Measurements from ENCODE around the gene ZSWIM5.
"Not testable (repeated sequence)": the region's sequence is repeated elsewhere in the genome, so short reads cannot be mapped to it uniquely, and the experiment has no call there.

ZSWIM5 gene

DNA sequence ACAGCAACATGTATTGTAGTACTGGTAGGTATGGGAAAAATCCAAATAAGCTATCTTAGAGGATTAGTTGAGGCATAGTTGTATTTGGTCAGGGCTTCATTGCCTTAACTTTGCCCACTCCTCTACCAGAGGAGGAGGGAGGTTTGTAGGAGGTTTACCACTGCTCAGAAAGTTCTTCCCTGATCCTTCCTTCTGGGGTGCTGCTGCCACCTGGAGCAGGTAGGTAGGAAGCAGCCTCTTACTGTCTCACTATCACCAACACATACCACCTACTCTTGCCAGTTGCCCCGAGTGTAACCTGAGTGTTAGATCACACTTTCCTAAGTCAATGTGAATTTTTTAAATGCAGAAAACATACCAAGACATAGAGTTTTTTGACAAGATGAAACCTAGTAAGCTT lies 24.1 kb upstream of the ZSWIM5 start:
- no peaks in the 10 kb centered on the region for H3K36me3 ChIP-seq (ENCODE audit: control insufficient read depth in 1 of 2, insufficient read depth in 2 of 2, low read length in 2 of 2)
- H3K4me3 ChIP-seq (ENCODE audit: low read depth in 1 of 2, low read length in 2 of 2): no peak overlapping the region
- no peak overlapping the region for H3K27ac ChIP-seq (ENCODE audit: low read depth, low read length)
- no peak overlapping the region for H3K9ac ChIP-seq (ENCODE audit: low read depth in 1 of 2, low read length in 2 of 2)
- no peaks in the 10 kb centered on the region for H3K27me3 ChIP-seq (ENCODE audit: control insufficient read depth in 1 of 2, insufficient read depth in 2 of 2, low read length in 2 of 2)
- H3K9me3 ChIP-seq (ENCODE audit: control insufficient read depth in 1 of 2, low read length in 2 of 2): no peaks in the 10 kb centered on the region
- H3K4me1 ChIP-seq (ENCODE audit: control insufficient read depth in 1 of 2, insufficient read depth in 2 of 2, low read length in 2 of 2): no peaks in the 10 kb centered on the region

- Histone ChIP-seq H3K27ac (ENCODE audit: low read depth, low read length) (no peak overlapping the region), H3K4me3 (ENCODE audit: low read depth in 1 of 2, low read length in 2 of 2) (no peak overlapping the region), H3K9ac (ENCODE audit: low read depth in 1 of 2, low read length in 2 of 2) (no peak overlapping the region), H3K9me3 (ENCODE audit: control insufficient read depth in 1 of 2, low read length in 2 of 2) (no peaks in the 10 kb centered on the region), H3K36me3 (ENCODE audit: control insufficient read depth in 1 of 2, insufficient read depth in 2 of 2, low read length in 2 of 2) (no peaks in the 10 kb centered on the region), H3K4me1 (ENCODE audit: control insufficient read depth in 1 of 2, insufficient read depth in 2 of 2, low read length in 2 of 2) (no peaks in the 10 kb centered on the region), H3K27me3 (ENCODE audit: control insufficient read depth in 1 of 2, insufficient read depth in 2 of 2, low read length in 2 of 2) (no peaks in the 10 kb centered on the region)
These were observed 19.2 kb upstream of the ZSWIM5 start for GRCh38 chr1:45225598-45225997.

- not testable (repeated sequence) for H3K9me3 ChIP-seq (ENCODE audit: control insufficient read depth in 1 of 2, low read length in 2 of 2); H3K27ac ChIP-seq (ENCODE audit: low read depth, low read length); H3K27me3 ChIP-seq (ENCODE audit: control insufficient read depth in 1 of 2, insufficient read depth in 2 of 2, low read length in 2 of 2); H3K36me3 ChIP-seq (ENCODE audit: control insufficient read depth in 1 of 2, insufficient read depth in 2 of 2, low read length in 2 of 2); H3K4me3 ChIP-seq (ENCODE audit: low read depth in 1 of 2, low read length in 2 of 2); H3K4me1 ChIP-seq (ENCODE audit: control insufficient read depth in 1 of 2, insufficient read depth in 2 of 2, low read length in 2 of 2); H3K9ac ChIP-seq (ENCODE audit: low read depth in 1 of 2, low read length in 2 of 2)
These were observed 17.3 kb upstream of the ZSWIM5 start for GRCh38 chr1:45223710-45224109.

- H3K27ac ChIP-seq (ENCODE audit: low read depth, low read length): no peak overlapping the region
- no peaks in the 10 kb centered on the region for H3K36me3 ChIP-seq (ENCODE audit: control insufficient read depth in 1 of 2, insufficient read depth in 2 of 2, low read length in 2 of 2)
- no peak overlapping the region for H3K4me3 ChIP-seq (ENCODE audit: low read depth in 1 of 2, low read length in 2 of 2)
- H3K9me3 ChIP-seq (ENCODE audit: control insufficient read depth in 1 of 2, low read length in 2 of 2): no peaks in the 10 kb centered on the region
- H3K9ac ChIP-seq (ENCODE audit: low read depth in 1 of 2, low read length in 2 of 2): no peak overlapping the region
- H3K4me1 ChIP-seq (ENCODE audit: control insufficient read depth in 1 of 2, insufficient read depth in 2 of 2, low read length in 2 of 2): no peaks in the 10 kb centered on the region
- no peaks in the 10 kb centered on the region for H3K27me3 ChIP-seq (ENCODE audit: control insufficient read depth in 1 of 2, insufficient read depth in 2 of 2, low read length in 2 of 2)
These were observed 15.3 kb upstream of the ZSWIM5 start for GRCh38 chr1:45221716-45222115.

GRCh38 chr1:45216861-45217260 lies 10.5 kb upstream of the ZSWIM5 start:
- no peak overlapping the region for H3K27ac ChIP-seq (ENCODE audit: low read depth, low read length)
- no peaks in the 10 kb centered on the region for H3K9me3 ChIP-seq (ENCODE audit: control insufficient read depth in 1 of 2, low read length in 2 of 2)
- no peak overlapping the region for H3K4me3 ChIP-seq (ENCODE audit: low read depth in 1 of 2, low read length in 2 of 2)
- no peaks in the 10 kb centered on the region for H3K27me3 ChIP-seq (ENCODE audit: control insufficient read depth in 1 of 2, insufficient read depth in 2 of 2, low read length in 2 of 2)
- H3K36me3 ChIP-seq (ENCODE audit: control insufficient read depth in 1 of 2, insufficient read depth in 2 of 2, low read length in 2 of 2): no peaks in the 10 kb centered on the region
- H3K9ac ChIP-seq (ENCODE audit: low read depth in 1 of 2, low read length in 2 of 2): no peak overlapping the region
- no peaks in the 10 kb centered on the region for H3K4me1 ChIP-seq (ENCODE audit: control insufficient read depth in 1 of 2, insufficient read depth in 2 of 2, low read length in 2 of 2)

- no peak overlapping the region for H3K9ac ChIP-seq (ENCODE audit: low read depth in 1 of 2, low read length in 2 of 2)
- no peaks in the 10 kb centered on the region for H3K9me3 ChIP-seq (ENCODE audit: control insufficient read depth in 1 of 2, low read length in 2 of 2)
- no peaks in the 10 kb centered on the region for H3K4me1 ChIP-seq (ENCODE audit: control insufficient read depth in 1 of 2, insufficient read depth in 2 of 2, low read length in 2 of 2)
- H3K27me3 ChIP-seq (ENCODE audit: control insufficient read depth in 1 of 2, insufficient read depth in 2 of 2, low read length in 2 of 2): no peaks in the 10 kb centered on the region
- H3K36me3 ChIP-seq (ENCODE audit: control insufficient read depth in 1 of 2, insufficient read depth in 2 of 2, low read length in 2 of 2): no peaks in the 10 kb centered on the region
- H3K27ac ChIP-seq (ENCODE audit: low read depth, low read length): no peak overlapping the region
- H3K4me3 ChIP-seq (ENCODE audit: low read depth in 1 of 2, low read length in 2 of 2): no peak overlapping the region
These were observed 9.8 kb upstream of the ZSWIM5 start for GRCh38 chr1:45216200-45216541.

- Histone ChIP-seq H3K4me3 (ENCODE audit: low read depth in 1 of 2, low read length in 2 of 2) (no peak overlapping the region), H3K27ac (ENCODE audit: low read depth, low read length) (no peak overlapping the region), H3K36me3 (ENCODE audit: control insufficient read depth in 1 of 2, insufficient read depth in 2 of 2, low read length in 2 of 2) (no peaks in the 10 kb centered on the region), H3K9ac (ENCODE audit: low read depth in 1 of 2, low read length in 2 of 2) (no peak overlapping the region), H3K4me1 (ENCODE audit: control insufficient read depth in 1 of 2, insufficient read depth in 2 of 2, low read length in 2 of 2) (no peaks in the 10 kb centered on the region), H3K27me3 (ENCODE audit: control insufficient read depth in 1 of 2, insufficient read depth in 2 of 2, low read length in 2 of 2) (no peaks in the 10 kb centered on the region), H3K9me3 (ENCODE audit: control insufficient read depth in 1 of 2, low read length in 2 of 2) (no peaks in the 10 kb centered on the region)
These were observed 9.2 kb upstream of the ZSWIM5 start for GRCh38 chr1:45215485-45216199.

DNA sequence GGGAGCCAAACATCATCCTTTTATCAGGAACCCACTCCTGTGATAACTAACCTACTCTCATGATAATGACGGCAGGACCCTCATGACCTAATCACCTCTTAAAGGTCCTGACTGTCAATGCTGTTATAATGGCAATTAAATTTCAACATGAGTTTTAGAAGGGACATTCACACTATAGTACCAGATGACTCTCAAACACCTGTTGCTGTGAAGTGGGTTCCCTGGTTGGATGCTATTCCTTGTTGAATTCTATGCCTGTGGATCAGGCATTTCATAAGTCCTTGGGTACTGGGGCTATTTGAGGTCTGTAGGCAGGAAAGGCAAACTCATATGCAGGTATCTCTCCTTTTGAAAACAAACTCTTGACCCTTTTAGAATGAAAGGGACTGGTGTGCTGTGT lies 7.5 kb upstream of the ZSWIM5 start:
- H3K27ac ChIP-seq (ENCODE audit: low read depth, low read length): no peak overlapping the region
- no peak overlapping the region for H3K4me3 ChIP-seq (ENCODE audit: low read depth in 1 of 2, low read length in 2 of 2)
- H3K27me3 ChIP-seq (ENCODE audit: control insufficient read depth in 1 of 2, insufficient read depth in 2 of 2, low read length in 2 of 2): no peaks in the 10 kb centered on the region
- H3K9ac ChIP-seq (ENCODE audit: low read depth in 1 of 2, low read length in 2 of 2): no peak overlapping the region
- H3K36me3 ChIP-seq (ENCODE audit: control insufficient read depth in 1 of 2, insufficient read depth in 2 of 2, low read length in 2 of 2): no peaks in the 10 kb centered on the region
- H3K9me3 ChIP-seq (ENCODE audit: control insufficient read depth in 1 of 2, low read length in 2 of 2): no peaks in the 10 kb centered on the region
- peaks cover 0 to 5% of the 10 kb centered on the region in 2 donors for H3K4me1 ChIP-seq (ENCODE audit: control insufficient read depth in 1 of 2, insufficient read depth in 2 of 2, low read length in 2 of 2)

GRCh38 chr1:45211076-45211475 lies 4.7 kb upstream of the ZSWIM5 start:
- no peaks in the 10 kb centered on the region for H3K27me3 ChIP-seq (ENCODE audit: control insufficient read depth in 1 of 2, insufficient read depth in 2 of 2, low read length in 2 of 2)
- no peaks in the 10 kb centered on the region for H3K36me3 ChIP-seq (ENCODE audit: control insufficient read depth in 1 of 2, insufficient read depth in 2 of 2, low read length in 2 of 2)
- no peak overlapping the region for H3K9ac ChIP-seq (ENCODE audit: low read depth in 1 of 2, low read length in 2 of 2)
- no peak overlapping the region for H3K27ac ChIP-seq (ENCODE audit: low read depth, low read length)
- no peaks in the 10 kb centered on the region for H3K9me3 ChIP-seq (ENCODE audit: control insufficient read depth in 1 of 2, low read length in 2 of 2)
- peaks cover 10 to 12% of the 10 kb centered on the region in 2 donors for H3K4me1 ChIP-seq (ENCODE audit: control insufficient read depth in 1 of 2, insufficient read depth in 2 of 2, low read length in 2 of 2)
- H3K4me3 ChIP-seq (ENCODE audit: low read depth in 1 of 2, low read length in 2 of 2): peak overlapping the region in 1 of 2 donors; percentile 9

DNA sequence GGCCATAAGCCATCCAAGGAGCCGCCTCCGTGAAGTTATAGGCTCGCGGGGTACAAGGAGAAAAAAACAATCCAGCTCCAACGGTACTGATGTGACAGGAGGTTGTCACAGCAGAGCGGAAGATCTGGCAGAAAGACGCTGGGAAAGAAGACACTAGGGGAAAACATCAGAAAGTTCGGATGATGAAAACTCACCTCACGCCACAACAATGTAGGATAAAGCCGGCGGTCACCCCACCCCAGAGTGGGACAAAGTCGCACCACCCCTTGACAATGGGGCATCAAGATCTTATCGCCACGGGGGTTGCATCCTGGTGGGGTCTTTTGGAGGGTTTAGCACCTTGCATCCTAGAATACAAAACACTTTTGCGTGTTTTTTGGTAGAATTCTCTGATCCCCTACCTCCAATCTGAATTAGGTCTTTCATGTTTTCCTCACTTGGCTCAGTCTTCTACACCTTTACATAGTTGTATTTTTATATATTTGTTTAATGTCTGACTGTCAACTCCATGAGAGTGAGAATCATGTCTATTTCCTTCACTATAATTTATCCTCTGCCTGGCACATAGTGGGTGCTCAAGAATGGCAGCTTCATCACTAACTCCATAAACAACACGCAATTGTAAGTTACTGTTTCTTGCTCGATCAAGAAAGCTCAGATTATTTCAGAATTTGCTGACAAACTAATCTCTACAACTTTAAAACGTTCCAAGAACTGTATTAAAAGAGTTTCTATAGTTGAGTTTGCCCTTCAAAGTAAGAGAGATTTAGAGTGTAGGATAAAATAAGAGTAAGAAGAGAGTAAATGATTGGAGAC lies 611 bp upstream of the ZSWIM5 start:
- H3K27me3 ChIP-seq (ENCODE audit: control insufficient read depth in 1 of 2, insufficient read depth in 2 of 2, low read length in 2 of 2): no peaks in the 10 kb centered on the region

More for the DNA sequence above, 611 bp upstream of the ZSWIM5 start:
- no peaks in the 10 kb centered on the region for H3K9me3 ChIP-seq (ENCODE audit: control insufficient read depth in 1 of 2, low read length in 2 of 2)
- peak overlapping the region; percentile 63 to 77 for H3K9ac ChIP-seq (ENCODE audit: low read depth in 1 of 2, low read length in 2 of 2)
- H3K4me3 ChIP-seq (ENCODE audit: low read depth in 1 of 2, low read length in 2 of 2): peak overlapping the region; percentile 81 to 93
- peaks cover 10 to 28% of the 10 kb centered on the region in 2 donors for H3K4me1 ChIP-seq (ENCODE audit: control insufficient read depth in 1 of 2, insufficient read depth in 2 of 2, low read length in 2 of 2)
- H3K27ac ChIP-seq (ENCODE audit: low read depth, low read length): no peak overlapping the region
- no peaks in the 10 kb centered on the region for H3K36me3 ChIP-seq (ENCODE audit: control insufficient read depth in 1 of 2, insufficient read depth in 2 of 2, low read length in 2 of 2)

Measured in duodenal mucosa (tissue), 2 donors.